Esophagus squamous epithelium (tissue), 4 donors: ENCODE data around the gene PRKACA.

Experiments used
- POLR2A ChIP-seq, 4 donors: fragments of 450-650 bp; IDR thresholded peaks; one replicate each; pipeline ENCODE4 v1.6.1; 2017; ENCODE audit warnings: antibody characterized with exemption in 4 of 4, mild to moderate bottlenecking in 4 of 4, moderate library complexity in 3 of 4
- TF ChIP-seq, protein P1 (sequence below), 6 experiments: fragments of 450-650 bp in 4 of 6; fragments of 200-600 bp in 2 of 6; sonication (generic) in 2 of 6; IDR thresholded peaks; one replicate each; pipeline ENCODE4 v1.5.1; 2016 to 2019; ENCODE audit warnings: antibody characterized with exemption in 6 of 6, mild to moderate bottlenecking in 4 of 6, moderate library complexity in 4 of 6

DNA sequence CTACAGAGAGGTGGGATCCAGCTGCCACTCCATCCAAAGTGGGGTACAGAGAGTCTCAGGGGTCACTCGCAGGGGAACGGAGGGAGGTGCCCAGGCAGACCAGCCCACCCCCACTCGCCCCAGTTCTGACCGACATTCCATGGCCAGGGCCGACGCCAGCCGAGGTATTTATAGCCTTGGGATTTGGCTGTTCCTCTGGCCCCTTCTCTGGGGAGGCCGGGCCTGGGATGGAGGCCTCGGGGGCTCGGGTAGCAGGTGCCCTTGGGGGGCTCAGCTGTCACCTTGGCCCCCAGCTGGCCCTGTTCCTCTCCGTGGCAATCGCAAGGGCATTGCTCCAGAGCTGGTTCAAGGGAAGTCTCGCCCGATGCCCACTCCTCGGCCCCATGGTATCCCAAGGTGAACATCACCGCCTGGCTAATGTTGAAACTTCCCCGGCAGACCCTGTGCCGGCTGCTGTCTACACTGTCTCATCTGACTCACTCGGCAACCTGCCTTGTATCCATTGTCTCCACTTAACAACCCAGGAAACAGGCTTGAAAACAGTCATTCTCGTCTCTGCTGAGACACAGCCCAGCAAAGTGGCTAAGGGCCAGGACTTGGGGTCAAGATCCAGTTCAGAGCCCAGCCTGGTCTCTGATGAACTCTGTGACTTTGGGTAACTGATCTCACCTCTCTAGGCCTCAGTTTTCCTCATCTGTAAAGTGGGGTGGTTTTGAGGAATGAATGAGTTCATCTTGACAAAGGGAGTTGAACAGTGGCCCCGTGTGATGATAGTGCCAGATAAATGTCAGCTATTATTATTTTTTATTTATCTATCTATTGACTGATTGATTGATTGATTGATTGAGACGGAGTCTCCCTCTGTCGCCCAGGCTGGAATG lies 9.7 kb downstream of the PRKACA start:
- TF ChIP-seq, protein P1, sequence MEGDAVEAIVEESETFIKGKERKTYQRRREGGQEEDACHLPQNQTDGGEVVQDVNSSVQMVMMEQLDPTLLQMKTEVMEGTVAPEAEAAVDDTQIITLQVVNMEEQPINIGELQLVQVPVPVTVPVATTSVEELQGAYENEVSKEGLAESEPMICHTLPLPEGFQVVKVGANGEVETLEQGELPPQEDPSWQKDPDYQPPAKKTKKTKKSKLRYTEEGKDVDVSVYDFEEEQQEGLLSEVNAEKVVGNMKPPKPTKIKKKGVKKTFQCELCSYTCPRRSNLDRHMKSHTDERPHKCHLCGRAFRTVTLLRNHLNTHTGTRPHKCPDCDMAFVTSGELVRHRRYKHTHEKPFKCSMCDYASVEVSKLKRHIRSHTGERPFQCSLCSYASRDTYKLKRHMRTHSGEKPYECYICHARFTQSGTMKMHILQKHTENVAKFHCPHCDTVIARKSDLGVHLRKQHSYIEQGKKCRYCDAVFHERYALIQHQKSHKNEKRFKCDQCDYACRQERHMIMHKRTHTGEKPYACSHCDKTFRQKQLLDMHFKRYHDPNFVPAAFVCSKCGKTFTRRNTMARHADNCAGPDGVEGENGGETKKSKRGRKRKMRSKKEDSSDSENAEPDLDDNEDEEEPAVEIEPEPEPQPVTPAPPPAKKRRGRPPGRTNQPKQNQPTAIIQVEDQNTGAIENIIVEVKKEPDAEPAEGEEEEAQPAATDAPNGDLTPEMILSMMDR (IDR thresholded peaks at IDR 0.05), result no peak
- no peak for TF ChIP-seq POLR2A (IDR thresholded peaks at IDR 0.05)
